T-helper 9 cell (primary cell): ENCODE data around the gene RIC3.
"Not testable (repeated sequence)": the region's sequence is repeated elsewhere in the genome, so short reads cannot be mapped to it uniquely, and the experiment has no call there.

Experiments used
- DNase-seq: peaks from one replicate; pipeline ENCODE4 v3.0.0-alpha.2; 2020

RIC3 gene

GRCh38 chr11:8186429-8186828, 17.6 kb upstream of the RIC3 start:
- DNase-seq: no peak

GRCh38 chr11:8183111-8183510, 14.3 kb upstream of the RIC3 start:
- no peak for DNase-seq

DNA sequence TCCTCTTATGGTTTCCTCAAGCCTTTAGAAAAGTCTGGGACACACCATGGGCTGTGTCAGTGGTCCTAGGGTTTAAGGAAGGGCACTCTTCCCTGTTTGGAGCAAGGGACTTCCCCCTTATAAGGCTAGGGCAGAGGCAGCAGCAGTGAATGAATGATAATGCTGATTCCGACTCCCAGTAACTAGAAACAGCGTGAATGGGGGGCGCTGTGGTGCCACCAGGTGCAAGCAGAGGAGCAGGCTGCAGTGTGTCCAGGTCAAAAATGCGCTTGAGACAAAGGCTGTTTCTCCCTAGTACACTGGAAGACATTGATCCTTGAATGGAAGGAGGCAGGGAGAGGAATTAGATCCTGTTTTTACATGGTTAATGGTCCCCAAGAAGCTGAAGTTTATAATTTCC, 11.6 kb upstream of the RIC3 start:
- DNase-seq: no peak

- no peak for DNase-seq
Observed at GRCh38 chr11:8178297-8178696, 9.5 kb upstream of the RIC3 start.

DNA sequence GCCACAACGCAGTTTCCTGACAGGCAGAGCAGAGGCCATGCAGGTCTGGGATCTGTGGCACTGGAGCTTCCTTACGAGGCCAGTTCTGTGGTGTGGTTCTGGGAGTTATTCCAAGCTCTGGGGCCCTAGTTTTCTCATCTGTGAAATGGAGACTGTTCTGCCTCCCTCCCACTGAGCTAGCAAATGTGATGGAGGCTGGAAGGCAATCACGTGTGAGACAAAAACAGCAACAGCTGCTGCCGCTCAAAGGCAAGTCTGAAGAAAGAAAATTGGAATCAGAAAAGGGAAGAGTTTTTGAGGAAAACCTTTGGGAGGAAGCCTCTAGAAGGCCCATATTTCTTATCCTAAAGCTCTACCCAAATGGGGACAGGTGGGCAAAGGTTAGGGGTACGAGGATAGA, 8.3 kb upstream of the RIC3 start:
- DNase-seq: no peak

- no peak for DNase-seq
Observed at GRCh38 chr11:8167796-8168195, 1.0 kb downstream of the RIC3 start.

DNA sequence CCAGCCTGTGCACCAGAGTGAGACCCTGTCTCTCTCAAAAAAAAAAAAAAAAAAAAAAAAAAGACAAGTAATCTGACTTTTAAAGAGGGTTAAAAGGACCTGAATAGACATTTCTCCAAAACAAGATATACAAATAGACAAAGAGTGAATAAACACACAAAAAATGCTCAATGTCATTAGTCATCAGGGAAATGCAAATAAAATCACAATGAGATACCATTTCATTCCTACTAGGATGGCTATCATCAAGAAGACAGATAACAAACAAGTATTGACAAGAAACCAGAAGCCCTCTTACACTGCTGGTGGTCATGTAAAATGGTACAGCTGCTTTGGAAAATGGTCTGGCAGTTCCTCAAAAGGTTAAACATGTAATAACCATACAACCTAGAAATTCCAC, 4.1 kb downstream of the RIC3 start:
- no peak for DNase-seq

GRCh38 chr11:8161627-8162304, 7.1 kb downstream of the RIC3 start:
- DNase-seq: not testable (repeated sequence)

- DNase-seq: no peak
Observed at GRCh38 chr11:8156877-8157276, 11.9 kb downstream of the RIC3 start.

DNA sequence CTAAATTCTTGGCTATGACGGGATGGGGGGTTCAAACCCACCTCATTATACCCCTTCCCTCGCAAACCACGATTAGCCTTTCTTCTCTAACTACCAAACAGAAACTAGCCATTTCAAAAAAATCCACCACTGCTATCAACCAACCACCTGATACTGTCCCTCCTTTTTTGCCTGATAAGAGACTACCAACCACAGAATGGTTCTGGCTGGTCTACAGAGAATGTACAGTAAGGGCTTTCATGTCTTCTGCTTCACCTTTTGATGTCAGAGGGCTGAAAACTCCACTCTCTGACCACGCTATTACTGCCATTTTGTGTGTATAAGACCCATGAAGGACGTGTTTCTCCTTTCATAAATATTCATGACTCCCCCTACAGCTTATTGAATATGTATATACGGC, 19.1 kb downstream of the RIC3 start:
- DNase-seq: no peak

DNA sequence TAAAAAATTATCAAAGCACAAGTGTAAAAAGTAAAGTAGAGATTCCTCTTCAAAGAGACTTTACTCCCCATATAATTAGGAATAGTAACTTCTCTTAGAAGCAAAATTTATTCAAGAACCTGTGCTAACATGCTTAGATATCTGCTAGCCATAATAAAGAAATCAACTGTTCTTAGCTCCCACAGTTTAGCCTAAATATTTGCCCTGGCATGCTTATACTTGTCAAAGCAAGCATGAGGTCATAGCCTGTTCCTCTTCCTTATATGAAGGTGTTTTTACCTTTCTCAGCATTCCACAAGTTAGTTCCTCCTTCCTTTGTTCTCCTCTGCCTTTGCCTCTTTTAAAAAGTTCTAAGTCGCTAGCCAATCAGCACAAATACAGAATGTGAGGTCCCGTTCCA, 30.3 kb downstream of the RIC3 start:
- DNase-seq: no peak

DNA sequence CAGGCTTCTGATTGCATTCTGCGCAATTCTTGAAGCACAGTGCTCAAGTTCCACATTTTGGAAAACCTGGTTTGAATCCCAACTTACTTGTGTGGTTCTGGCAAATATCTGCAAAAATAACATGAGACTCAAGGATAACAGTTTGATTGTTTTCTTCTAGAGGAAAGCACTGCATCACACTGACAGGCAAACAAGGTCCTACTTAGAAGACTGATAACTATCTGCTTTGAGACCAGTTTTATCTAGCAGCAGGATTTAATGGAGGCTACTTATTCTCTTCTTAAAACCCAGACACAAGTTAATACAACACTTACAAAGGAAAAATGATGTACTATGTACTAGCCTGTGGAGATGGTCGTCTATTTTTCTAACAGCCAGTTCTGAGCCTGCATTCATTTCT, 41.4 kb downstream of the RIC3 start:
- DNase-seq: no peak

DNA sequence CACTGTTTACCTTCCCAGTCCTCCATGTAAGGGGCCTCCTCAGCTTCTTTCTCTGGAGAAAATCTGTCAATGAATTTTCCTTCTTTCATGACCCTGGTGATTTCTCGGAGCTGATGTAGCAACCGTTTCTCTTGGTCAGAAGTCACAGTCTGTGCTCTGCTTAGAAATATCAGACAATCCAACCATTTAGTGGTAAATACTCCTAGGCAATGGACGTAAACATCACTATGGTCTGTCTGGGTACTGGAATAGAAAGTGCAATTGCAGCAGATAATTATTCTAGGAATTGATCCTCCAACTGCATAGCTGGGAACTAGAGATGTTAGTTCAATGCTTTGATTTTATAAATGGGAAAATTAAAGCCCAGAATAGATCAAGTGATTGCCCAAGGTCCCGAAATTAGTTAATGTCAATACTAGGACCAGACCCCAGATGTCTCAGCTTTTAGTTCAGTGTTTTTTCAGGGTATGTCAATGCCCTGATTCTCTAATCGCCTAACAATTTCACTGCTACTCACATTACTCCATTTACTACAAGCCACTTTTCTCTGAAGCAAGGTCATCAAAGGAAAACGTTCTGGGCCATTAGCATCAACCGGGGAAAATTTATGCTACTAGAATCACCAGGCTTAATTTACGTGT, 42.1 kb downstream of the RIC3 start:
- DNase-seq: no peak

GRCh38 chr11:8122173-8122764, 46.6 kb downstream of the RIC3 start:
- DNase-seq: no peak

DNA sequence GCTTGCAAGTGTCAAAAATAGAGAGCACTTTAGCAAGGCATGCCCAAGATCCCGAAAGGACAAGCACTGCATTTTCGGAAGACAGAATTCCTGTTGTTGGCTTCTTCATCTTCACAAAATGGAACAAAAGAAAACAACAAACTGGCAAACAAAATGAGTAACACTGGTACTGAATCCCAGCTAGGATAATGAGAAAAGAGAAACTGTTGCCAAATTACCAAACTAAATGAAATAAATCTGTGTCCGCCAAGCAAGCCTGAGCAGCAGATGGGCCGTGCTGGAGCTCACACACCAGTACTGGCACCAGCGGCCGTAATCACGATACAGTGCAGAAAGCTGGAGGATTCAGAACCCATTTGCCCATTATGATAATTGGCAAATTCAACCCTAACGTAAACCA, 57.2 kb downstream of the RIC3 start:
- no peak for DNase-seq

GRCh38 chr11:8110396-8110795, 58.4 kb downstream of the RIC3 start:
- DNase-seq: no peak

DNA sequence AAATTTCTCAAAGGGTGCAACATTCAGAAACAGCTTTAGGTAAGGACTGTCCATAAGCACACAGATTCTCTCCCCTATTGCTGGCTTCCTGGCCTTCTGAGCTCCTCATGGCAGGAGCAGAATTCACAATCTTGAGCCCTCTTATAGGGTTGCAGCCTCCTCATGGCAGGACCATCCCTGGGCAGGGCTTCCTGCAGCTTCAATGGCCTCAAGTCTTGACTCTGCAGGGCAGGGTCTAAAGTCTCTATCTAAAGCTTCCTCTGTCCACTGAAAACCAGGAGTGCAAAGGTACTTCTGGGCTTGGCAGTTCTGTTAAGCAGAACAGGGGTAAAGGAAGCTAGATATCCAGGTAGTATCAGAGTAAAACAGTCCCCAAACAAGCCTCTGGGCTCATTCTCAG, 59.1 kb downstream of the RIC3 start:
- no peak for DNase-seq

GRCh38 chr11:8108421-8108820, 60.4 kb downstream of the RIC3 start:
- no peak for DNase-seq

GRCh38 chr11:8107642-8108041, 61.2 kb downstream of the RIC3 start:
- no peak for DNase-seq

- no peak for DNase-seq
Observed at GRCh38 chr11:8106679-8107078, 62.1 kb downstream of the RIC3 start.

DNA sequence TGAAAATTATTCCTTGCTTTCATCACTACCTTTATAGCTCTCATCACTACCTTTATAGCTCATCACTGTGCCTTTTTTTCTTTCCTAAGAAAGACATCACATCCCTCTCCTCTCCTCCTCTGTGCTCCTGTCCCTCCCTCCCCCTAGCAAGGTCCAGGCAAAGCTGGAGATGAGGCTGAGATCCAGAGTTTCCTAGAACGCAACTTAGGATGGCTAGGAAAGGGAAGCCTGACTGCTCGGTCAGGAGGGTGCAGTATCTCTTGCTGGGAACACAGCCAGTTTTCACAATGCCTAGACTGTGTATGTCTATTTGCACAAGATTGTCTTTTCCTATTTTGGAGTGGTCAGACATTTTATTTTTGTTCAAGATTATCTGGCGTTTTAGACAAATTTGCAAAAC, 63.2 kb downstream of the RIC3 start:
- DNase-seq: no peak

DNA sequence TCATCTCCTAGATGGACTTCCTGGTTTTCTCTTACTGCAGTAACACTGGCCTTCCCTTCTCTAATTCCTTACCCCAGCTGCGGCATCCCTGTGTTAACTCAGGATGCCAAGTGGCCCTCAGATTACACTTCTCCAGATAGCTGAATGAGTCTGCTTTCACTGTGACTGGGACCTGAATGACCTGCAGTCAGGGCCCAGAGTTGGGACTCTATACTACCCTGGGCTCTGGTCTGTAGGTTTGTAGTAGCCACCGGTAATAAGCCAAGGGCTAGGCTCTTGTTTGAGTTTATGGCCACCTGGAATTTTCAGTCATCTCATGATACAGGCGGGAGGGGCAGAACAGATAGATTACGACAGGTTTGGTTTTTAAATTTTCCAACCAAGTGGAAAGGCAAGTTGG, 63.7 kb downstream of the RIC3 start:
- no peak for DNase-seq

GRCh38 chr11:8103909-8104308, 64.9 kb downstream of the RIC3 start:
- no peak for DNase-seq

GRCh38 chr11:8102965-8103364, 65.9 kb downstream of the RIC3 start:
- DNase-seq: no peak
